GM18502 (cell line): ENCODE data around the gene STXBP4.

Experiments
- ATAC-seq: cut with Tn5 transposase; IDR thresholded peaks from one replicate; pipeline ENCODE4 v1.9.1; 2021; ENCODE audit warnings: mild to moderate bottlenecking; ENCODE audit not compliant: unreplicated experiment, poor library complexity

Gene STXBP4

DNA sequence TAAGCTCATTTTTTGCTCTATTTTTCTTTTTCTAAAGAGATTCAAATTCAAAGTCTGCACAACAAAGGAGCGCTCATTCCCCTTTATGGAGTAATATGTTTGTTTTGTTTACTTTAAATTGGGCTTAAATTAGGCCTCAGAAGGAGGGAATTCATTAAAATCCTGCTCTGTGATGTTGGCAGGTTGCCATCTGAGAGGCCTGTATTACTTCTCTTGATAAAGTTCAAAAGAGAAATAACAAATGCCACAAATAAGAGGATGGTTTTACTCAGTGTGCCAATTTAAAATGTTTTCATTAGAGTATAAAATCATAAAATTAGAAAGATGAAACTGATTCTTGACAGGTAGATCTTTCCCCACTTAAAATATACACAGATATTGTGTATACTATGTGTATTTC, 241.7 kb downstream of the STXBP4 start:
- no peak for ATAC-seq

- ATAC-seq: no peak
Measured at GRCh38 chr17:55212880-55213279, 244.3 kb downstream of the STXBP4 start.

- no peak for ATAC-seq
Measured at GRCh38 chr17:55215711-55216110, 247.1 kb downstream of the STXBP4 start.

DNA sequence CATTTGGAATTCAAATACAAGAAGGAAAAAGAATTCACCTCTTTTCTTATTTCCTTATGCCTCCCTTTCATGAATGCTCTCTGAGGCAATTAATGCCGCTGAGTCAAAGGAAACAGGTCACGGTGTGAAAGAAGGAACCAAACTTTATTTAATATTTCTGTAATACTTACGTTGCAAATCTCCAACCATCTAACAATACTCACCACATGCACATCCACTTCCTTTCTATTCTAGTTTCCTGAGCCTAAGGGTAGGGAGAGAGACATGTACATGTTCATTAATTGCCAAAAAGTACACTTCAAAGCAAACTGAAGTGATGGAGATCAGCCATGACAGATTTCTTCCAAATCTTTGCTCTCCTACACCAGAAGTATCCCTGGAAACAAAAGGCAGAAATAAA, 248.3 kb downstream of the STXBP4 start:
- ATAC-seq: no peak

DNA sequence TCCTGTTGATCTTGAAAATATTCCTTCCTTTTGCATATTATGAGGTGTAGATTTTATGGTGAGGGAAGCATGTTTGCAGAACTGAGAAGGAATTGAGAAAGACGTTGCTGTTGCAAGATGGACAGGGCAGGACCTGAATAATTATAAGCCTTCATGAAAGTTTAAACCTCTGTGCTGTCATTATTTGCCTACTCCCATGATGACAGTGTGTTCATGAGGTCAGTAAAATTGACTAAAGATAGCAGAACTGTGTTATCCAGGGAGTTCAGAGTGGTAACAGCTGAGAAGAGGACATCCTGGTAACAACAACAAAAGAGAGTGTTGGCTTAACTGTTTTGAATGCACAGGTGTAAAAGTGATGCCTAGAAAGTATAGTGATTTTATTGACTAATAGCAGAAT, 250.9 kb downstream of the STXBP4 start:
- no peak for ATAC-seq

- no peak for ATAC-seq
Measured at GRCh38 chr17:55219934-55220333, 251.4 kb downstream of the STXBP4 start.
